HG02885 (cell line): ENCODE results near the gene CAPZA1.

Source experiments
- ATAC-seq: cut with Tn5 transposase; IDR thresholded peaks from one replicate; pipeline ENCODE4 v1.9.1; 2021; ENCODE audit warnings: mild to moderate bottlenecking; ENCODE audit not compliant: unreplicated experiment, poor library complexity

Gene CAPZA1

DNA sequence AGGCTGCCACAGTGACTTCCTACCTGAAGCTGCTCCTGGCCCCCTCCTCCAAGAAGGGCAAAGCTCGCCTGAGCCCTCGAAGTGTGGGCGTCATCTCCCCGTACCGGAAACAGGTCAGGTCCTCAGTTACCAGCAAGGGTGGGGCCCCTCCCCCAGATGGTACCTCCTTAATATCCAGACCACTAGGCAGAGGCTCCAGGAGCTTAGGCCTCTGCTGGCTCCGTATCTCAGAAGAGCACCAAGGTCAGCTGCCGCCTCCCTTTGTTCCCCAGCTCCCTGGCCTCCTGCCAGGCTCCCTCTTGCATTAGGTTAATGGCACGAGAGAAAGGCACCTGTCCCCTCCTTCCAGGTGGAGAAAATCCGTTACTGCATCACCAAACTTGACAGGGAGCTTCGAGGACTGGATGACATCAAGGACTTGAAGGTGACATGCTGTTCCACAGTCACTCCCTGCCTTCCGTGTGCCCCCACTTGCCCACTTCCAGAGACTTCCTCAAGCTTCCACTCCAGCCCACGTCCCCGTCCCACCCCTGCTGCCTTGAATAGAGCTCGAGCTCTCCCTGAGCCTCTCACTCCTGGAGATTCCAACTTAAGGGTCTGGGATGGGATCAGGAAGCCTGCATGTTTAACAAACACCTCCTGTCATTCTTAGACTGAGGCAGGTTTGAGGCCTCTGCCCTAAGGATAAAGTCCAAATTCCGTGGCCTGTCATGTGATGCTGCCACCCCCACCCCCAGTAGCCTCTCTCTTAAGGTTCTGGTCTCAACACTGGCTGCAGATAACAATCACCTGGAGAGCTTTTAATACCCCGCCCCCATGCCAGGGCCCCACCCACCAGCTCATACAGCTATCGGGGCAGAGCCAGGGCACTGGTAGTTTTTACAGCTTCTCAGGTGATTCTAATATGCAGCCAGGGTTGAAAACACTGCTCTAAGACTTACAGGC, 79.0 kb downstream of the CAPZA1 start:
- ATAC-seq, result no peak

GRCh38 chr1:112699425-112700144, 80.0 kb downstream of the CAPZA1 start:
- ATAC-seq, result no peak

GRCh38 chr1:112700290-112701226, 80.9 kb downstream of the CAPZA1 start:
- peak; percentile 54 for ATAC-seq

GRCh38 chr1:112701227-112702066, 81.8 kb downstream of the CAPZA1 start:
- no peak for ATAC-seq

DNA sequence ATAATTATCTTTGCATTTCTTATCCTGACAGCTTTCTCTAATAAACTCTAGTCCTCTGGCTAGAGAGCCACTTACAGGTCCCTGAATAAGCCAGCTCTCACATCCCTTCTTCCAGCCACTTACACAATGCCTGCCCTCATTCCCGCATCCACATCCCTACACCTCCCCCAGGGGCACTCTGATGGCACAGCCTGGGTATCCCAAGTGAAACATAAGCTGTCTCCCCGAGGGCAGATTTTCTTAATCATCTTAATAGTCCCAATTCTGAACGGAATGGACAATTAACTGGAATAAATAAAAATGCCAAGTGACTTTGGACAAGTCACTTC, 82.4 kb downstream of the CAPZA1 start:
- no peak for ATAC-seq

GRCh38 chr1:112702420-112703261, 83.0 kb downstream of the CAPZA1 start:
- no peak for ATAC-seq

- no peak for ATAC-seq
Measured at GRCh38 chr1:112703706-112704105, 84.1 kb downstream of the CAPZA1 start.

DNA sequence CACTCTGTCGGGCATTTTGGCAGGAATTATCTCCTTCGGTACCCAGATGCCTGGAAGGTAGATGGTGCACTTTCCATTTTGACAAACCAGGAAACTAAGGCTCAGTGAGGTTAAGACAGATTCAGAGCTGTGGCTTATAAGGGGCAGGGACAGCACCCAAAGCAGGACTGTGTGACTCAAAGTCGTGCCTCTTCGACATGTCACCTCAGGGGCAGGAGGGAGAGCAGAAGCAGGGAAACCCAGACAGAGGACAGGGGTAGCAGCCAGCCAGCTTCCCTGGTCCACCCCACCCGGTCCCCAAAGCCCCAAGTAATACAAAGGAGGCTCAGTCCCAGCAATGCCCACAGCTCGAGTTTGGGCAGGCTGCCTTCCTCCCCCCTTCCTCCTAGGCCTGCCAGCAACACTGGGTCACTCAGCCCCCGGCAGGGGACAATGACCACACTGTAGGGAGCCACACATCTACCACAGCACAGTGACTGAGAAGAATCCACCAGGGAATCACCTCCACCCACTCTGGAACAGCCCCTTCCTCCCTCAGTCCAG, 84.8 kb downstream of the CAPZA1 start:
- no peak for ATAC-seq

DNA sequence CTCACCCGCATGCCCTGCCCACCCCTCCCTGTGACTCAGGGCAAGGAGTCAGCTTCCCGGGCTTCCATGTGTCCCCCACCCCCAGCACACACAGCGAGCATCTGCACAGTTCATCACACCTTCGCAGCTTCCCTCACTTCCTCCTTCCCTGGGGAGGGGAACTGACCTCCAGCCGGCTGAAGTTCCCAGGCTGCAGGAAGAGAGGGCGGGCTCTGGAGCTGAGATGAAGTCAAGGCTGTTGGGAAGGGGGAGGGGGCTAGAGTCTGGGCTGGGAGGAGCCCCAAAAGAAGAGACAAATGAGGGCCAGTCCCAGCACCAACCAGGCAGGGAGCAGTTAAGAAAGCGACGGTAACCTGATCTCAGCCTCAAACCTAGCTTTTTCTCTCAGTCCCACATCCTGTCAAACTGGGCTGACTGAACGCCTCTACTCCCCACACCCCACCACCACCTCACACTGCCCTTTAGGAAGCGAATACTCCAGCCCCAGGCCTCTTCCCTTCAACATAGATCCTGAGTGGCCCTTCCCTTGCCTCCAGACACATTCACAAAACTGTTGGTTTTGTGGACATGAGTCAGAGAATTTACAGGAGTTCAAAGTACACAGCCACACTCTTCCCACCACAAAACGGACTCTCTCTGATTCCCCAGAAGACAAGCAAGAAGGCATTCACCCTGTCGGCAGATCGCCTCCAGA, 85.4 kb downstream of the CAPZA1 start:
- peak; percentile 62 for ATAC-seq

GRCh38 chr1:112706505-112707220, 87.0 kb downstream of the CAPZA1 start, which contains the start of gene RHOC:
TSS of gene RHOC (minus strand) at chr1:112707127. CDS start at chr1:112703799, 3,328 bp downstream.
- ATAC-seq, result peak; percentile 72

- ATAC-seq, result peak; percentile 72
Measured at GRCh38 chr1:112707221-112708001, 87.8 kb downstream of the CAPZA1 start.

DNA sequence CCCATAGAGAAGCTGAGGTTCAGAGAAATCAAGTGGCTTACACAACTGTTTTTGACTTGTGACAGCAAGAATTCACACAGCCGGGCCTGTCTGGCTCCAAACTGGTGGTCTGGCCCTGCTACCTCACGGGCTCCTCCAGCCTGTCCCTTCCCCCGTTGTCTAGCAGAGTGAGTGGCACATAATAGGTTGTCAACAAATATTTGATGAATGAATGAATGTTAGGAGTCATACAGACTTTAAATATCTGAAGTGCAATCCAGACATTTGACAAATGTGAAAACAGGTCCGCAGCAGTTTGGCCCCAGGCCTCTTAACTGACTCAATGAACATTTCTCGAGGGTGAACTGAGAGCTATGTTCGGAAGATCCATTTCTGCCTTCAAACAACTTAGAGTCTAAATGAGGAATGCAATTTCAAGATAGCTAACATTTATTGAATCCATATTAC, 88.4 kb downstream of the CAPZA1 start:
- no peak for ATAC-seq

DNA sequence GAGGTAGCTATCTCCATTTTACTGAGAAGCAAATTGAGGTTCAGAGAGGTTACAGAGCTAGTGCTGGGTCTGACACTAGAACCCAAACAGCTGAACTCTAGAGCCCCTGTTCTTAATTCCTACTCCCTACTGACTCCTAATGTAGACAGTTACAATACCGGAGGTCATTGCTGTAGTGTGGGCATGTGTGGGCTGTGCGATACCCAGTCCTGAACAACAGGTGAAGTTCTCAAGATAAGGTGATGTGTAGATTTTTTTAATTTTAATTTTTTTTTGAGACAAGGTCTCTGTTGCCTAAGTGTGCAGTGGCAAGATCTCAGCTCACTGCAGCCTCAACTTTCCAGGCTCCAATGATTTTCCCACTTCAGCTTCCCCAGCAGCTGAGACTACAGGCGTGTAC, 88.9 kb downstream of the CAPZA1 start:
- no peak for ATAC-seq

DNA sequence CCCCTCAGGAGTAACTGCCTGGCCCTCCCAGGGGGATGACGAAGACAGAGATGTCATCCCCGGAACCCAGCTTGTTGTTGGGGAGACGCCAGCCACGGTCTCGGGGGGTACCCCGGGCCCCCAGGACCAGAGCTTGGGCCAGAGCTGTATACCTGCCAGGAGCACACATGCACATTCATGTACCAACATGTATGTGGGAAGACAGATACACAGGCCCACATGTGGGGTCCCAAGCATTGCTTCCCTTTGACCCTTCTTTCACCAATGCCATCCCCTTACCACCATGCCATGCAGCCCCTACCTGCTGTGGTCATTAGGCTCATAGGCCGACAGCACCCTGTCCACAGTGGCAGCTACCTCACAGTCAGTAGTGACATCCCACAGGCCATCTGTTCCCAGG, 90.5 kb downstream of the CAPZA1 start:
- ATAC-seq, result no peak

GRCh38 chr1:112710586-112710985, 91.0 kb downstream of the CAPZA1 start:
- ATAC-seq, result no peak

- no peak for ATAC-seq
Measured at GRCh38 chr1:112711041-112711440, 91.4 kb downstream of the CAPZA1 start.
